ACHN (cell line): ENCODE results near the gene RIOX2.
A peak's percentile ranks its signal among the peaks of the same experiment; 100 is the strongest.
"Not testable (repeated sequence)": the region's sequence is repeated elsewhere in the genome, so short reads cannot be mapped to it uniquely, and the experiment has no call there.

Experiments used
- DNase-seq: peaks from one replicate; pipeline ENCODE4 v3.0.0-alpha.2; 2015
- in situ Hi-C: cut with HindIII; loops from 2 replicates; pipeline ENCODE4 v1.10.0; 2017; ENCODE audit warnings: low sequenced_read_pairs, low pct_ligation_motif_present, low pct_unique_long_range_greater_than_20kb

Gene RIOX2

GRCh38 chr3:97971679-97972567, at the start of gene RIOX2:
TSS of gene RIOX2 (minus strand) at chr3:97972431. CDS start at chr3:97967593, 4,838 bp downstream.
- DNase-seq = peak; percentile 62

GRCh38 chr3:98020412-98020811, 48.2 kb upstream of the RIOX2 start:
- in situ Hi-C loops = no loop called here
- DNase-seq = no peak

More at GRCh38 chr3:97971679-97972567, at the start of gene RIOX2:
- in situ Hi-C loops = no loop called here

- DNase-seq = no peak
- in situ Hi-C loops = no loop called here
Measured at GRCh38 chr3:98018301-98018700, 46.1 kb upstream of the RIOX2 start.

DNA sequence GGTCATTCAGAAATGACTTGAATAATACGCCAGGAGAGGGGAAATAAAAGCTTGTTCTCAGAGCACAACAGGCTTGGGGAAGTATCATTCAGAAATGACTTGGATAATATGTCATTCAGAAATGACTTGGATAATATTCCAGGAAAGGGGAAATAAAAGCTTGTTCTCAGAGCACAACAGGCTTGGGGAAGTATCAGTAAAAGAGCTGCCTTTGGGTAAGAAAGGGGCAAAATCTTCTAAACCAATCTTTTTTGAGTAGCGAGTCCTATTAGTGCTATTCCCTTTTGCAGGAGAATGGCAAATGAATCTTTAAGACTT, 42.0 kb upstream of the RIOX2 start:
- in situ Hi-C loops = no loop called here
- DNase-seq = no peak

DNA sequence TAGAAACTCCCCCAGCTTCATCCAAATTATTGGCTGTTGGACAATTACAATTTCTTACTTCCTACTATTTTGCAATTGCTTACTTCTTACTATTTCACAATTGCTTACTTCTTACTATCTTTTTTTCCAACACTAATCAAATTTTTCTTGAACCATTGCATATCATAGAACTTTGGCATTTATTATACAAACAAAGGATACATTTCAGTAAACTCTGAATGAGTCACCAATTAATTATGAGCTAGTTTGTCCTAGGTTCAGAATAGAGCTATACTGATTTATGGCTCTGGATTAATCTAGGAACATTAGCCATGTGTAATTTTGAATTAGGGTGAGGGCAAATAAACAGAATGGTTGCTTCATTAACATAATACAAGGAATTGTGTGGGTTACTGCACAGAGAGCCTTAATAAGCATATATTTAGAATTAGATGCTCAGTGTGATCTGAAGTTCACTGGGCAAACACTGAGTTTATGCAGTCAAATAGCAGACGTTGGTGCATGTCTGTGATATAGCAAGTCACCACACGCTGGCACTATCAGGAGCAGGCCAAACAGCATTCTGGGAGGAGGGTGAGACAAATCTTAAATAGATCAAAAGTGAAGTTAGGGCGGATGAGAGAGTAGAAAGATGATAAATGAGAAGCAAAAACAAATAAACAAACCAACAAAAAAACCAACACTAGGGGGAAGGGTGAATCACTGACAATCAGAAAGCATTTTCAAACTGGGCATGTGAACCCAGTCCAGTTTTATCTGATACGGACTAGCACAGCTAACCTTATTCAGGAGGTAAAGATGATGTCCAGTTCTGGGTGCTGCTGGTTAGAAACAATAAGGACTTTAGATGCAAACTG, 41.4 kb upstream of the RIOX2 start:
- in situ Hi-C loops = no loop called here
- no peak for DNase-seq

DNA sequence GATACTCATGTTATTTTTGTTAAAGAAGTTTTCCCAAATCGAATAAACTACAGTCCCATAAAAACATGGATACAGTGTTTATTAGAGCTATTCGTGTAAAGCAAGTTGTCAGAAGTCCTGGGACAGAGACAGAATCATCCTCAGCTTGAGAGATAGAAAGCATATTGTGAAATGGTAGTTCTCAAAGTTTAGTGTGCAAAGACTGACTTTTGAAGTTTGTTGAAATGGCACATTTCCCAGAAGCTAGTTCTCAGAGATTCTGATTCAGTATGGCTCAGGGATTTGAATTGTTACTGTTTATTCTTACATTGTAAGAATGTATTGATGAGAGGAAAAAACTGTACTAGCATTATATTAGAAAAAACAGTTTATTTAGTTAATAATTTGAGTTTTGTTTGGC, 40.7 kb upstream of the RIOX2 start:
- in situ Hi-C loops = no loop called here
- no peak for DNase-seq

DNA sequence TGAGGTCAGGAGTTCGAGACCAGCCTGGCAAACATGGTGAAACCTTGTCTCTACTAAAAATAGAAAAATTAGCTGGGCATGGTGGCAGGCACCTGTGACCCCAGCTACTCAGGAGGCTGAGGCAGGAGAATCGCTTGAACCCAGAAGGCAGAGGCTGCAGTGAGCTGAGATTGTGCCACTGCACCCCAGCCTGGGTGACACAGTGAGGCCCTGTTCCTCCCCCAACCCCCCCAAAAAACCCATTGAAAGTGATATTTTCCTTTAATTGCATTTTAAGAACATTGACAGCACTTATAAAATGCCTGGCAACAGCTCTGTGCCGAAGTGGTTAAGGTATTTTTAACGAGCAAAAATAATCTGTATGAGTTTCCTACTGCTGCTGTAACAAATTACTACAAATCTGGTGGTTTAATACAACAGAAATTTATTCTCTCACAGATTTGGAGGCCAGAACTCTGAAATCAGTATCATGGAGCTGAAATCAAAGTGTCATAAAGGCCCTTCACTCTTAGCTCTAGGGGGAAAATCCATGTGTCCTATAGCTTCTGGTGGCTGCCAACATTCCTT, 38.7 kb upstream of the RIOX2 start:
- in situ Hi-C loops, DNase-seq: not testable (repeated sequence)

GRCh38 chr3:98010194-98010882, 38.1 kb upstream of the RIOX2 start:
- no peak for DNase-seq
- in situ Hi-C loops = no loop called here

- DNase-seq = no peak
- in situ Hi-C loops = no loop called here
Measured at GRCh38 chr3:98008855-98009254, 36.6 kb upstream of the RIOX2 start.

GRCh38 chr3:98005438-98005837, 33.2 kb upstream of the RIOX2 start:
- no peak for DNase-seq
- in situ Hi-C loops = no loop called here

DNA sequence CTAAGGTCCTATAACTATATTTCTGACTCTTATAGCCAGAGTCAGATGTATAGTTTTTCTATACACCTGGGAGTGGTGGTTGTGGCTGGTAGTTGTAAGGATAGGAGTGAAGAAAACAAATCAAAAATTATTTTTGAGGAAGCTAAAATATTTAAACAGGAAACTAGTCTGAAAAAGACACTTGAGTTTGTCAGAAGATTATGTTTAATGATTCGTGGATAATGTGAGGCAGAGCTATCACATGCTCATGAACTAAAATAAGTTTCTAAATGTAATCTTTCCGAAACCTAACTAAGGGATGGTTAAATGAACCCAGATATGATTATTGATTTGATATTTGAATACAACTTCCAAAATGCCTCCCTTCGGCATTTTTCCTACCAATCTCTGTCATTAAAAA, 32.5 kb upstream of the RIOX2 start:
- in situ Hi-C loops = no loop called here
- no peak for DNase-seq

- in situ Hi-C loops = no loop called here
- no peak for DNase-seq
Measured at GRCh38 chr3:98003306-98003969, 31.2 kb upstream of the RIOX2 start.

- no peak for DNase-seq
- in situ Hi-C loops = no loop called here
Measured at GRCh38 chr3:98002717-98003116, 30.5 kb upstream of the RIOX2 start.

GRCh38 chr3:97999994-98000393, 27.8 kb upstream of the RIOX2 start:
- DNase-seq = no peak
- in situ Hi-C loops = no loop called here

- no peak for DNase-seq
- in situ Hi-C loops = no loop called here
Measured at GRCh38 chr3:97999103-97999502, 26.9 kb upstream of the RIOX2 start.

DNA sequence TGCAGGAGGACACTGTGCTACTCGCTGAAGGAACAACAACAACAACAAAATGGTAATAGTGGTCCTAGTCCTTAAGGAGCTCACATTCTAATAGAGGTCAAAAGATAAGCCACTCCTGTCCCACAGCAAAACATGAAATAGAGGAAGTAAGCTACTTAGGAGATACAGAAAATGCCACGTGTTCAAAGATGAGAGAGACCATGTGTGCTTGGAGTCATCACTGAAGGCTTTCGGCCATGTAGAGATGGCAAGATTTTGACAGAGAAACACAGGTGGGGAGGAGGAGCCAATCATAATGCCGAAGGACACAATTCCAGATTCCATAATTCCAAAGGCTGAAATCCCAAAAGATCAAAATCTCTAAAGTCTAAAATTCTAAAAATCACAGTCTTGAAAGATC, 24.8 kb upstream of the RIOX2 start:
- DNase-seq = no peak
- in situ Hi-C loops = no loop called here

DNA sequence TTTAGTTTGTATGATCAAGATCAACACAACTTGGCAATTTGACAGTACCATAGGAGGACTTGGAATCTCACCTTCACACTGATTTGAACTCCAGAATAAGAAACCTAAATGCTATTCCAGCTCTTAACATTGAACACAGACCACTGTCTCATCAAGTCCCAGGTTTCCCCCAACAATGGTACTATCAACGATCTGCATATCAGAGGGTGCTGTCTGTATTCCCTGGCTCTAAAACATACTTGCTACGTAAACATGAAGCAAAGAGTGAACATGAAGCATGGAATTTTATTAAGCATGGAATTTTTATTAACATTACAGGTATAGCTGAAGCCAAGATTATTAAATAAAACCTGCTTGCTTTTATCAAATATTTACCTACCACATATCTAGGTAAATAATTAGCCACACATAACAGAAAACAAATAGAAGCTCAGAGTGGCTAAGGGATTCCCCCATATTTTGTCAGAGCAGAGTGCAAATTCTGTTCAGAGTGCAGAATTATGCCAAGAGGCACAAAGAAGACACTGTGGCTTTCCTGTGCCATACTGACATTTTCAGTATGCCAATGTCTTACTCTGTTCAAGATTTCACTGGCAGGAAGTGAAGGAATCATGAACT, 22.2 kb upstream of the RIOX2 start:
- in situ Hi-C loops = no loop called here

GRCh38 chr3:97993526-97993925, 21.3 kb upstream of the RIOX2 start:
- in situ Hi-C loops = no loop called here
- DNase-seq = no peak

More for the DNA sequence above, 22.2 kb upstream of the RIOX2 start:
- DNase-seq = no peak
